ENCODE measurements around the gene HPS6.
A peak's percentile ranks its signal among the peaks of the same experiment; 100 is the strongest.

Gene HPS6

GRCh38 chr10:102069071-102069470 lies 3.9 kb downstream of the HPS6 start:
- no peak for DNase-seq

GRCh38 chr10:102072673-102073527 lies 7.8 kb downstream of the HPS6 start:
- DNase-seq = peak; percentile 38 to 68 (median 56)

- no peak for DNase-seq
Observed at GRCh38 chr10:102083541-102083940, 18.4 kb downstream of the HPS6 start.

- DNase-seq = no peak
Observed at GRCh38 chr10:102085336-102085735, 20.2 kb downstream of the HPS6 start.

- DNase-seq = no peak
Observed at GRCh38 chr10:102086196-102086595, 21.0 kb downstream of the HPS6 start.

GRCh38 chr10:102090772-102091171 lies 25.6 kb downstream of the HPS6 start:
- no peak for DNase-seq

- no peak for DNase-seq
Observed at GRCh38 chr10:102096449-102096848, 31.3 kb downstream of the HPS6 start.

- no peak for DNase-seq
Observed at GRCh38 chr10:102101152-102101551, 36.0 kb downstream of the HPS6 start.

- DNase-seq = no peak
Observed at GRCh38 chr10:102102421-102102820, 37.3 kb downstream of the HPS6 start.

GRCh38 chr10:102106998-102107397 lies 41.8 kb downstream of the HPS6 start:
- DNase-seq = no peak

- no peak for DNase-seq
Observed at GRCh38 chr10:102109166-102110116, 44.3 kb downstream of the HPS6 start.

- DNase-seq = no peak
Observed at GRCh38 chr10:102111276-102111675, 46.1 kb downstream of the HPS6 start.

GRCh38 chr10:102112210-102112817 lies 47.2 kb downstream of the HPS6 start:
- no peak for DNase-seq

GRCh38 chr10:102113261-102113955 lies 48.3 kb downstream of the HPS6 start:
- no peak for DNase-seq

GRCh38 chr10:102113956-102114857 lies 49.1 kb downstream of the HPS6 start:
- DNase-seq = no peak

GRCh38 chr10:102114861-102115618 lies 49.9 kb downstream of the HPS6 start:
- peak; percentile 49 to 80 (median 64) for DNase-seq

- no peak for DNase-seq
Observed at GRCh38 chr10:102115775-102116174, 50.6 kb downstream of the HPS6 start.

- DNase-seq = no peak
Observed at GRCh38 chr10:102116656-102117055, 51.5 kb downstream of the HPS6 start.

Measured in activated naive CD4-positive, alpha-beta T cell (primary cell).